Hematopoietic multipotent progenitor cell treated with erythropoietin and hydrocortisone succinate and interleukin-3 and kit ligand, for 4 days (in vitro differentiated cells): ENCODE data around the gene TRIB2.

Experiments
- DNase-seq: peaks from one replicate; pipeline ENCODE4 v3.0.0-alpha.2; 2015

The TRIB2 gene

DNA sequence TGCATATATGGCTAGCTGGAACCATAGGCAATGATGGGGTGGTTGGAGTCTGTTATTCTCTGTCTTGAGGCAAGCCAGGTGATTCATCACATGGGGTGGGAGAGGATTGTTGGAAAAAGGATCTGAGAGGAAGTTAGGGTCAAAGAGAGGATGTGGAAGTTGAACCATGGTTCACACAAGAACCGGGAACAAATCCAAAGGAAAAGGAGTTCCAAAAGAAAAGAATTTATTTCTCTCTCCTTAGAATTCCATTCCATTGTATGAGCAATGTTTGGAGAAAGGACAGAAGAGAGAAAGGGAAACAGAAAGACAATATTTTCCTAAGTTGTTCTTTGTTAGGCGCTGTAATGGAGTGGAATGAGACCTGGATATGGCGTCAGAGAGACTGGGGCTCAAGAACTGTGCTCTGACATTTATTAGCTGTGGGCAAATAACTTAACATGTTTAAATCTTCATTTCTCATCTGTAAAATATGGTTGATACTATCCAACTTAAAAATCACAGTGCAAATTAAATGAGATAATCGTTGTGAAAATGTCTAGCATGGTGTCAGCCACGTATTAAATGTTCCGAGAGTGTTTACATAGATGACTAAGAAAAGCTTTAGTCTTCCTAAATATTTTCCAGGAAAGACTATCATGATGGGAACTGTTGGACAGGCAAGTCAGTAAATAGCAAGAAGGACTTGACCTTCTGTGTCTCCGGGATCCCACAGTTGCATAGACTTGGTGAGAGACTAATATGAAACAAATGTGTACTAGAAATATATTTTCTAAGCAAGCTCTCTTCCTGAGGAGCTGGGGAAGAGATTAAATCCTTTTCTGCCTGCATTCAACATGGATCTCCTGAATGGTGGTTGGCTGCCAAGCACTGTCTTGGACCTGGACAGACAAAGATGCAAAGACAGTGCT, 71.4 kb downstream of the TRIB2 start:
- DNase-seq, result no peak

- no peak for DNase-seq
These were observed 75.2 kb downstream of the TRIB2 start for GRCh38 chr2:12791906-12792305.
